A673 (cell line): ENCODE data around the gene LEFTY2.

ENCODE experiments used
- CTCF ChIP-seq: fragments of 300-800, 200-600 bp; sonication (generic); conservative IDR thresholded peaks from 2 replicates; pipeline ENCODE4 v1.5.1; 2017; ENCODE audit warnings: low read depth, mild to moderate bottlenecking, antibody characterized with exemption, low read length, moderate library complexity, mixed read lengths
- EZH2 ChIP-seq: fragments of 200-600 bp; sonication (generic); IDR thresholded peaks from 2 replicates; pipeline ENCODE4 v1.6.1; 2017; ENCODE audit warnings: borderline replicate concordance, low read depth, mild to moderate bottlenecking, mixed read lengths, antibody characterized with exemption, low read length; ENCODE audit not compliant: poor library complexity, severe bottlenecking

- no peak for TF ChIP-seq CTCF
- TF ChIP-seq EZH2, result no peak
Observed at GRCh38 chr1:225928186-225929175, 12.5 kb downstream of the LEFTY2 start.
